HEK293T (cell line): ENCODE results near the gene LRRC74A.

Source experiments
- CTCF ChIA-PET: fragments of 350-600 bp; formaldehyde crosslinking; extraction: SDS; loops from one replicate; lab custom pipeline; 2021; ENCODE audit warnings: antibody characterized with exemption, inconsistent platforms; lab: Yijun Ruan, JAX
- POLR2A ChIA-PET: fragments of 350-600 bp; formaldehyde crosslinking; extraction: SDS; loops from one replicate; lab custom pipeline; 2020; ENCODE audit warnings: antibody characterized with exemption, inconsistent platforms; lab: Yijun Ruan, JAX
- DNase-seq: peaks from one replicate; pipeline ENCODE4 v3.0.0; 2012; ENCODE audit warnings: mixed read lengths; ENCODE audit errors: extremely low spot score
- ARNT ChIP-seq: fragments of 450-650 bp; IDR thresholded peaks from 2 replicates; pipeline ENCODE4 v1.6.1; 2017; ENCODE audit warnings: mild to moderate bottlenecking
- BHLHE40 ChIP-seq: fragments of 450-650 bp; IDR thresholded peaks from 2 replicates; pipeline ENCODE4 v1.6.1; 2016; ENCODE audit warnings: mild to moderate bottlenecking, moderate library complexity, borderline replicate concordance
- CTBP1 ChIP-seq: fragments of 450-650 bp; IDR thresholded peaks from 2 replicates; pipeline ENCODE4 v1.6.1; 2016; ENCODE audit warnings: borderline replicate concordance
- ELF4 ChIP-seq: fragments of 450-650 bp; IDR thresholded peaks from 2 replicates; pipeline ENCODE4 v1.6.1; 2017; ENCODE audit warnings: antibody characterized with exemption
- FOXA1 ChIP-seq: fragments of 450-650 bp; IDR thresholded peaks from 2 replicates; pipeline ENCODE4 v1.6.1; 2016; ENCODE audit warnings: mild to moderate bottlenecking
- FOXK2 ChIP-seq: fragments of 450-650 bp; IDR thresholded peaks from 2 replicates; pipeline ENCODE4 v1.6.1; 2016; ENCODE audit warnings: mild to moderate bottlenecking
- FOXM1 ChIP-seq: fragments of 450-650 bp; IDR thresholded peaks from 2 replicates; pipeline ENCODE4 v1.6.1; 2017; ENCODE audit warnings: mild to moderate bottlenecking, borderline replicate concordance
- HDGF ChIP-seq: fragments of 450-650 bp; IDR thresholded peaks from 2 replicates; pipeline ENCODE4 v1.6.1; 2017; ENCODE audit warnings: antibody characterized with exemption, borderline replicate concordance
- L3MBTL2 ChIP-seq: fragments of 450-650 bp; conservative IDR thresholded peaks from 2 replicates; pipeline ENCODE4 v1.6.1; 2016; ENCODE audit warnings: mild to moderate bottlenecking
- LEF1 ChIP-seq: fragments of 450-650 bp; IDR thresholded peaks from 2 replicates; pipeline ENCODE4 v1.6.1; 2017; ENCODE audit warnings: mild to moderate bottlenecking, borderline replicate concordance
- NFRKB ChIP-seq: fragments of 450-650 bp; IDR thresholded peaks from 2 replicates; pipeline ENCODE4 v1.6.1; 2016; ENCODE audit warnings: mild to moderate bottlenecking, moderate library complexity
- PKNOX1 ChIP-seq: fragments of 450-650 bp; IDR thresholded peaks from 2 replicates; pipeline ENCODE4 v1.6.1; 2016
- SP1 ChIP-seq: fragments of 450-650 bp; IDR thresholded peaks from 2 replicates; pipeline ENCODE4 v1.6.1; 2017
- SUZ12 ChIP-seq: fragments of 450-650 bp; IDR thresholded peaks from 2 replicates; pipeline ENCODE4 v1.6.1; 2016; ENCODE audit warnings: mild to moderate bottlenecking
- TARDBP ChIP-seq: fragments of 450-650 bp; IDR thresholded peaks from 2 replicates; pipeline ENCODE4 v1.6.1; 2016
- ZNF384 ChIP-seq: fragments of 450-650 bp; IDR thresholded peaks from 2 replicates; pipeline ENCODE4 v1.6.1; 2016

LRRC74A gene

GRCh38 chr14:76826122-76826521, at the start of gene LRRC74A:
TSS of gene LRRC74A (plus strand) at chr14:76826408. CDS start at chr14:76826698, 290 bp downstream.
- POLR2A ChIA-PET, result interaction anchor here (2.0 kb wide), 1 partner anchor 14 kb away, joined by 8 read pairs; the partner anchor contains the start of gene ANGEL1

GRCh38 chr14:76776428-76777251, 49.6 kb upstream of the LRRC74A start:
- DNase-seq, result no peak
- CTCF ChIA-PET, result interaction anchor here (0.5 to 1.3 kb wide), 5 partner anchors 8 to 129 kb away, joined by 3 to 5 read pairs (median 4); no protein-coding TSS in a partner anchor
- TF ChIP-seq L3MBTL2, result no peak
- no peak for TF ChIP-seq ELF4
- TF ChIP-seq SUZ12, result no peak
- no peak for TF ChIP-seq SP1
- no peak for TF ChIP-seq ARNT
- no peak for TF ChIP-seq PKNOX1
- no peak for TF ChIP-seq FOXK2
- no peak for TF ChIP-seq TARDBP
- no peak for TF ChIP-seq NFRKB
- TF ChIP-seq HDGF, result no peak
- no peak for TF ChIP-seq BHLHE40
- POLR2A ChIA-PET, result interaction anchor here (0.6 to 0.8 kb wide), 2 partner anchors 10 to 48 kb away, joined by 3 read pairs; no protein-coding TSS in a partner anchor

More at GRCh38 chr14:76826122-76826521, at the start of gene LRRC74A:
- CTCF ChIA-PET, result interaction anchor here (0.6 kb wide), 1 partner anchor 23 kb away, joined by 3 read pairs; no protein-coding TSS in a partner anchor
- DNase-seq, result no peak
- TF ChIP-seq BHLHE40 (no peak), FOXM1 (no peak), ELF4 (no peak), TARDBP (no peak), FOXA1 (no peak), HDGF (no peak), CTBP1 (no peak), PKNOX1 (no peak), SP1 (no peak), NFRKB (no peak), L3MBTL2 (no peak), LEF1 (no peak), ZNF384 (no peak)

- no peak for TF ChIP-seq FOXM1
- no peak for TF ChIP-seq NFRKB
- TF ChIP-seq ZNF384, result no peak
- no peak for TF ChIP-seq HDGF
- TF ChIP-seq ARNT, result no peak
- TF ChIP-seq TARDBP, result no peak
- TF ChIP-seq LEF1, result no peak
- no peak for TF ChIP-seq ELF4
- TF ChIP-seq FOXA1, result no peak
- no peak for TF ChIP-seq CTBP1
- no peak for TF ChIP-seq BHLHE40
- TF ChIP-seq SP1, result no peak
- TF ChIP-seq L3MBTL2, result no peak
- no peak for TF ChIP-seq SUZ12
- no peak for TF ChIP-seq FOXK2
- no peak for TF ChIP-seq PKNOX1
- CTCF ChIA-PET, result interaction anchor here (0.7 to 0.8 kb wide), 2 partner anchors 17 to 130 kb away, joined by 3 read pairs; no protein-coding TSS in a partner anchor
- DNase-seq, result no peak
- POLR2A ChIA-PET, result interaction anchor here (0.6 kb wide), 1 partner anchor 46 kb away, joined by 3 read pairs; no protein-coding TSS in a partner anchor
Observed at GRCh38 chr14:76777721-76778120, 48.5 kb upstream of the LRRC74A start.

- ChIA-PET CTCF (no interaction called here), POLR2A (interaction anchor here (3.0 kb wide), 1 partner anchor 34 kb away, joined by 7 read pairs; the partner anchor contains the start of gene ANGEL1)
- TF ChIP-seq LEF1 (no peak), L3MBTL2 (no peak), FOXM1 (no peak), ELF4 (no peak), FOXK2 (no peak), ZNF384 (no peak), NFRKB (no peak), CTBP1 (no peak), FOXA1 (no peak), BHLHE40 (no peak), PKNOX1 (no peak), SUZ12 (no peak), TARDBP (no peak), ARNT (no peak), HDGF (no peak), SP1 (no peak)
- no peak for DNase-seq
Observed at GRCh38 chr14:76778546-76779215, 47.5 kb upstream of the LRRC74A start.
